NOMO-1 (cell line): ENCODE results near the gene SLC2A9.

Experiments used
- DNase-seq, 2 experiments: peaks; one replicate each; lab custom pipeline; 2025; ENCODE audit not compliant: unreplicated experiment in 2 of 2; lab: John Stamatoyannopoulos, UW

SLC2A9 gene

GRCh38 chr4:9899306-9900055 lies 121.8 kb downstream of the SLC2A9 start:
- no peak for DNase-seq

- DNase-seq, result no peak
Observed at GRCh38 chr4:9898596-9899305, 122.5 kb downstream of the SLC2A9 start.

GRCh38 chr4:9895333-9895705 lies 126.0 kb downstream of the SLC2A9 start:
- DNase-seq, result no peak

GRCh38 chr4:9894644-9895332 lies 126.5 kb downstream of the SLC2A9 start:
- peak; percentile 65 to 74 for DNase-seq

GRCh38 chr4:9893329-9894108 lies 127.8 kb downstream of the SLC2A9 start:
- no peak for DNase-seq

GRCh38 chr4:9891740-9892139 lies 129.6 kb downstream of the SLC2A9 start:
- no peak for DNase-seq

- DNase-seq, result no peak
Observed at GRCh38 chr4:9891056-9891455, 130.2 kb downstream of the SLC2A9 start.

- no peak for DNase-seq
Observed at GRCh38 chr4:9889306-9889705, 132.0 kb downstream of the SLC2A9 start.

GRCh38 chr4:9885958-9886357 lies 135.3 kb downstream of the SLC2A9 start:
- DNase-seq, result no peak

GRCh38 chr4:9880406-9881197 lies 140.7 kb downstream of the SLC2A9 start:
- DNase-seq, result no peak

GRCh38 chr4:9877123-9877522 lies 144.2 kb downstream of the SLC2A9 start:
- no peak for DNase-seq

GRCh38 chr4:9875516-9875915 lies 145.8 kb downstream of the SLC2A9 start:
- peak; percentile 17 to 57 for DNase-seq

- DNase-seq, result no peak
Observed at GRCh38 chr4:9874385-9874784, 146.9 kb downstream of the SLC2A9 start.

- DNase-seq, result no peak
Observed at GRCh38 chr4:9870165-9870790, 151.0 kb downstream of the SLC2A9 start.

- DNase-seq, result no peak
Observed at GRCh38 chr4:9867751-9868425, 153.4 kb downstream of the SLC2A9 start.

- no peak for DNase-seq
Observed at GRCh38 chr4:9866931-9867330, 154.4 kb downstream of the SLC2A9 start.

GRCh38 chr4:9861561-9861960 lies 159.7 kb downstream of the SLC2A9 start:
- no peak for DNase-seq

- no peak for DNase-seq
Observed at GRCh38 chr4:9859810-9860209, 161.5 kb downstream of the SLC2A9 start.

GRCh38 chr4:9849538-9849920 lies 171.8 kb downstream of the SLC2A9 start:
- DNase-seq, result no peak
